Spleen (tissue), 11 donors: ENCODE data around the gene ABI2. TPM values are rescaled to one million over a fixed set of nuclear protein-coding genes. Genes with fewer than 3 reads are reported as not detected.
"Not testable (repeated sequence)": the region's sequence is repeated elsewhere in the genome, so short reads cannot be mapped to it uniquely, and the experiment has no call there.

ENCODE experiments used
- DNase-seq: peaks from one replicate; pipeline ENCODE4 v3.0.0-alpha.2; 2020
- H3K27ac ChIP-seq, 8 donors: fragments of 200-600 bp; sonication (generic) in 7 of 8; 1 replicate in 4 of 8; 2 replicates in 4 of 8; pipeline versions ENCODE4 v1.5.0 to v1.8.0; 2016 to 2021; ENCODE audit warnings: inconsistent platforms in 4 of 8, mild to moderate bottlenecking in 4 of 8, moderate library complexity in 1 of 8
- H3K27me3 ChIP-seq, 7 donors: fragments of 200-600 bp; sonication (generic) in 6 of 7; replicated peaks in 1 of 7; 1 replicate in 4 of 7; 2 replicates in 3 of 7; pipeline versions ENCODE4 v1.5.0 to v1.8.0; 2016 to 2021; ENCODE audit warnings: inconsistent platforms in 3 of 7, mild to moderate bottlenecking in 1 of 7
- H3K36me3 ChIP-seq, 6 donors: fragments of 200-600 bp; sonication (generic) in 5 of 6; 1 replicate in 4 of 6; 2 replicates in 2 of 6; pipeline versions ENCODE4 v1.5.0 to v1.8.0; 2016 to 2021; ENCODE audit warnings: inconsistent platforms in 2 of 6
- H3K4me1 ChIP-seq, 6 donors: fragments of 200-600 bp; sonication (generic) in 5 of 6; 1 replicate in 3 of 6; 2 replicates in 3 of 6; pipeline versions ENCODE4 v1.5.0 to v1.8.0; 2016 to 2021; ENCODE audit warnings: inconsistent platforms in 3 of 6
- H3K4me3 ChIP-seq, 8 donors: fragments of 200-600 bp; sonication (generic) in 7 of 8; 1 replicate in 4 of 8; 2 replicates in 4 of 8; pipeline versions ENCODE4 v1.5.0 to v1.8.0; 2016 to 2021; ENCODE audit warnings: inconsistent platforms in 4 of 8, mild to moderate bottlenecking in 4 of 8, moderate library complexity in 2 of 8
- H3K9me3 ChIP-seq, 8 donors: fragments of 200-600 bp; sonication (generic) in 7 of 8; 1 replicate in 4 of 8; 2 replicates in 4 of 8; pipeline versions ENCODE4 v1.5.0 to v1.8.0; 2016 to 2021; ENCODE audit warnings: inconsistent platforms in 4 of 8
- POLR2A ChIP-seq, 3 donors: fragments of 450-650 bp; IDR thresholded peaks; one replicate each; pipeline ENCODE4 v1.5.1; 2017; ENCODE audit warnings: antibody characterized with exemption in 3 of 3, mild to moderate bottlenecking in 1 of 3
- POLR2AphosphoS5 ChIP-seq, 3 donors: sonication (generic); formaldehyde crosslinking; IDR thresholded peaks; one replicate each; pipeline ENCODE4 v1.5.1; 2017; ENCODE audit warnings: antibody characterized with exemption in 3 of 3
- WGBS, 5 donors: extraction: QIAGEN DNeasy Blood & Tissue Kit in 3 of 5; methylation state at CpG; one replicate each; pipeline versions ENCODE4 v1.1.5 to v1.1.7; 2013 to 2018; 5-methylcytosine and 5-hydroxymethylcytosine counted together
- intact Hi-C: fragments of 100-400 bp; cut with DNase I; formaldehyde crosslinking; loops from one replicate; pipeline ENCODE4 v1.15.0; 2023; ENCODE audit warnings: low total_unique reads
- polyA plus RNA-seq, 3 donors: library from polyadenylated mRNA; stranded (reverse); fragments of 200-250 nt; gene quantifications; one replicate each; pipeline ENCODE4 v1.2.1, GENCODE V29; 2013
- total RNA-seq, 7 donors: library from RNA; depleted of rRNA in 3 of 7; stranded (reverse); fragments of >200 nt in 3 of 7; fragmentation: NEBNext Ultra II Directional in 4 of 7; extraction: Animal tissue kit (Norgen Biotek cat#: 25700) in 4 of 7; gene quantifications; one replicate each; pipeline versions ENCODE4 v1.1.0 to v1.2.1, GENCODE V29; 2016 to 2021
- TF ChIP-seq, protein P1 (sequence below), 11 experiments: fragments of 200-600 bp in 7 of 11; fragments of 450-650 bp in 4 of 11; sonication (generic) in 4 of 11; IDR thresholded peaks in 8 of 11; conservative IDR thresholded peaks in 3 of 11; 1 replicate in 7 of 11; 2 replicates in 4 of 11; pipeline versions ENCODE4 v1.4.0 to v1.8.0; 2016 to 2021; ENCODE audit warnings: antibody characterized with exemption in 11 of 11, inconsistent platforms in 4 of 11, mild to moderate bottlenecking in 1 of 11
- donor health status: healthy with polysubstance abuse.
- donor health status: DM: no; HTN: no; CAD: no; lungs with moderate emphysema.
- donor health status: DM: no; HTN: no; CAD: no.
- donor health status: Bipolar disorder and iron deficiency.
- donor health status: healthy.
- donor health status: DM: no; HTN: no; CAD: no.
- donor health status: DM: yes; HTN: yes; CAD: no.

The ABI2 gene
- total and polyA plus RNA-seq, 10 donors = 6.0 to 46.9 (median 33.7) TPM

DNA sequence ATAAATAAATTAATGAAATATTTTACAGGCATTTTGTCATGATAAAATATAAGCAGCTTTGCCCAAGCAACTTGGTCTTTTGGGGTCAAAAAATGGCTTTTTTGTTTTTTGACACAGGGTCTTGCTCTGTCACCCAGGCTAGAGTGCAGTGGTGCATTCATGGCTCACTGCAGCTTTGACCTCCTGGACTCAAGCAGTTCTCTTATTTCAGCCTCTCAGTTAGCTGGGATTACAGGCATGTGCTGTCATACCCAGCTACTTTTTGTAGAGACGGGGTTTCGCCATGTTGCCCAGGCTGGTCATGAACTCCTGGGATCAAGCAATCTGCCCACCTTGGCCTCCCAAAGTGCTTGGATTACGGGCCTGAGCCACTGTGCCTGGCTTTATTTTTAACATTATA is 51.0 kb downstream of the ABI2 start:
- no peaks in the 10 kb centered on the region for H3K4me1 ChIP-seq
- no peak overlapping the region for H3K4me3 ChIP-seq
- no peak overlapping the region for H3K27ac ChIP-seq
- H3K36me3 ChIP-seq = no peaks in the 10 kb centered on the region
- DNase-seq = no peak
- H3K9me3 ChIP-seq = no peaks in the 10 kb centered on the region
- TF ChIP-seq POLR2AphosphoS5 (IDR thresholded peaks at IDR 0.05) (no peak), POLR2A (IDR thresholded peaks at IDR 0.05) (no peak)
- TF ChIP-seq, protein P1, sequence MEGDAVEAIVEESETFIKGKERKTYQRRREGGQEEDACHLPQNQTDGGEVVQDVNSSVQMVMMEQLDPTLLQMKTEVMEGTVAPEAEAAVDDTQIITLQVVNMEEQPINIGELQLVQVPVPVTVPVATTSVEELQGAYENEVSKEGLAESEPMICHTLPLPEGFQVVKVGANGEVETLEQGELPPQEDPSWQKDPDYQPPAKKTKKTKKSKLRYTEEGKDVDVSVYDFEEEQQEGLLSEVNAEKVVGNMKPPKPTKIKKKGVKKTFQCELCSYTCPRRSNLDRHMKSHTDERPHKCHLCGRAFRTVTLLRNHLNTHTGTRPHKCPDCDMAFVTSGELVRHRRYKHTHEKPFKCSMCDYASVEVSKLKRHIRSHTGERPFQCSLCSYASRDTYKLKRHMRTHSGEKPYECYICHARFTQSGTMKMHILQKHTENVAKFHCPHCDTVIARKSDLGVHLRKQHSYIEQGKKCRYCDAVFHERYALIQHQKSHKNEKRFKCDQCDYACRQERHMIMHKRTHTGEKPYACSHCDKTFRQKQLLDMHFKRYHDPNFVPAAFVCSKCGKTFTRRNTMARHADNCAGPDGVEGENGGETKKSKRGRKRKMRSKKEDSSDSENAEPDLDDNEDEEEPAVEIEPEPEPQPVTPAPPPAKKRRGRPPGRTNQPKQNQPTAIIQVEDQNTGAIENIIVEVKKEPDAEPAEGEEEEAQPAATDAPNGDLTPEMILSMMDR (IDR thresholded peaks at IDR 0.05 in 8 of 11, conservative IDR thresholded peaks at IDR 0.05 in 3 of 11) = no peak
- intact Hi-C loops = no loop called here
- WGBS, 5 donors = 95 to 99% (median 98%) methylated on average over 3 of the region's 3 CpGs
- no peaks in the 10 kb centered on the region for H3K27me3 ChIP-seq

GRCh38 chr2:203383038-203383437 is 54.8 kb downstream of the ABI2 start:
- H3K4me1 ChIP-seq = no peaks in the 10 kb centered on the region
- H3K9me3 ChIP-seq = no peaks in the 10 kb centered on the region
- intact Hi-C loops = no loop called here
- TF ChIP-seq, protein P1 (IDR thresholded peaks at IDR 0.05 in 8 of 11, conservative IDR thresholded peaks at IDR 0.05 in 3 of 11) = no peak
- TF ChIP-seq POLR2A (IDR thresholded peaks at IDR 0.05) = no peak
- TF ChIP-seq POLR2AphosphoS5 (IDR thresholded peaks at IDR 0.05) = no peak
- DNase-seq = no peak
- H3K36me3 ChIP-seq = peaks cover 0 to 3% (median 0%) of the 10 kb centered on the region in 6 donors
- 91 to 100% (median 97%) methylated on average over 1 of the region's 1 CpG for WGBS, 5 donors
- H3K27ac ChIP-seq = no peak overlapping the region
- no peak overlapping the region for H3K4me3 ChIP-seq
- H3K27me3 ChIP-seq = no peaks in the 10 kb centered on the region

GRCh38 chr2:203388153-203388552 is 60.0 kb downstream of the ABI2 start:
- H3K27me3 ChIP-seq, intact Hi-C loops, H3K9me3 ChIP-seq, H3K27ac ChIP-seq, H3K4me3 ChIP-seq, DNase-seq, H3K4me1 ChIP-seq: not testable (repeated sequence)
- peaks cover 0 to 15% (median 2%) of the 10 kb centered on the region in 6 donors for H3K36me3 ChIP-seq
- 90 to 100% (median 96%) methylated on average over 6 of the region's 6 CpGs for WGBS, 5 donors

GRCh38 chr2:203394519-203395227 is 66.5 kb downstream of the ABI2 start:
- Histone ChIP-seq H3K4me1 (no peaks in the 10 kb centered on the region), H3K36me3 (peaks cover 0 to 48% (median 4%) of the 10 kb centered on the region in 6 donors), H3K4me3 (no peak overlapping the region), H3K9me3 (peaks cover 0 to 7% (median 2%) of the 10 kb centered on the region in 8 donors), H3K27ac (no peak overlapping the region), H3K27me3 (no peaks in the 10 kb centered on the region)
- intact Hi-C loops = no loop called here
- 93 to 98% (median 96%) methylated on average over 9 of the region's 9 CpGs for WGBS, 5 donors
- no peak for DNase-seq
- TF ChIP-seq, protein P1 (IDR thresholded peaks at IDR 0.05 in 8 of 11, conservative IDR thresholded peaks at IDR 0.05 in 3 of 11) = no peak
- no peak for TF ChIP-seq POLR2A (IDR thresholded peaks at IDR 0.05)
- no peak for TF ChIP-seq POLR2AphosphoS5 (IDR thresholded peaks at IDR 0.05)
